Rectal smooth muscle tissue (tissue), 1 donor: ENCODE data around the gene CR1L.
"Not testable (repeated sequence)": the region's sequence is repeated elsewhere in the genome, so short reads cannot be mapped to it uniquely, and the experiment has no call there.

Experiments used
- H3K27ac ChIP-seq: one replicate; pipeline ENCODE4 v1.7.0; 2013; ENCODE audit warnings: low read depth, low read length, inconsistent platforms
- H3K27me3 ChIP-seq: one replicate; pipeline ENCODE4 v1.7.0; 2013; ENCODE audit warnings: low read length; ENCODE audit not compliant: control insufficient read depth, insufficient read depth
- H3K36me3 ChIP-seq: one replicate; pipeline ENCODE4 v1.7.0; 2013; ENCODE audit warnings: low read length; ENCODE audit not compliant: control insufficient read depth, insufficient read depth
- H3K4me1 ChIP-seq: one replicate; pipeline ENCODE4 v1.7.0; 2013; ENCODE audit warnings: low read length; ENCODE audit not compliant: control insufficient read depth, insufficient read depth
- H3K4me3 ChIP-seq: one replicate; pipeline ENCODE4 v1.7.0; 2013; ENCODE audit warnings: low read length
- H3K9ac ChIP-seq: one replicate; pipeline ENCODE4 v1.7.0; 2013; ENCODE audit warnings: low read length

Gene CR1L

GRCh38 chr1:207644852-207645634, at the start of gene CR1L:
Gene CR1L (plus strand): TSS chr1:207645133. CDS start chr1:207645234, 101 bp downstream.
- Histone ChIP-seq H3K36me3 (no peaks in the 10 kb centered on the region), H3K4me3 (peak within 1 kb of the TSS; percentile 75), H3K27me3 (no peaks in the 10 kb centered on the region), H3K27ac (no peak within 1 kb of the TSS), H3K4me1 (no peaks in the 10 kb centered on the region), H3K9ac (no peak within 1 kb of the TSS)

- H3K27ac ChIP-seq: no peak overlapping the region
- no peak overlapping the region for H3K4me3 ChIP-seq
- no peaks in the 10 kb centered on the region for H3K36me3 ChIP-seq
- no peaks in the 10 kb centered on the region for H3K4me1 ChIP-seq
- H3K27me3 ChIP-seq: no peaks in the 10 kb centered on the region
- H3K9ac ChIP-seq: no peak overlapping the region
Observed at GRCh38 chr1:207603777-207604176, 41.2 kb upstream of the CR1L start.

- Histone ChIP-seq H3K27ac (no peak overlapping the region), H3K27me3 (no peaks in the 10 kb centered on the region), H3K4me1 (no peaks in the 10 kb centered on the region), H3K36me3 (no peaks in the 10 kb centered on the region), H3K4me3 (no peak overlapping the region), H3K9ac (no peak overlapping the region)
Observed at GRCh38 chr1:207605444-207606361, 39.2 kb upstream of the CR1L start.

- no peak overlapping the region for H3K4me3 ChIP-seq
- H3K36me3 ChIP-seq: no peaks in the 10 kb centered on the region
- H3K27ac ChIP-seq: no peak overlapping the region
- no peaks in the 10 kb centered on the region for H3K27me3 ChIP-seq
- no peak overlapping the region for H3K9ac ChIP-seq
- H3K4me1 ChIP-seq: no peaks in the 10 kb centered on the region
Observed at GRCh38 chr1:207606362-207606755, 38.6 kb upstream of the CR1L start.

- Histone ChIP-seq H3K4me3 (no peak overlapping the region), H3K27me3 (no peaks in the 10 kb centered on the region), H3K36me3 (no peaks in the 10 kb centered on the region), H3K9ac (no peak overlapping the region), H3K27ac (no peak overlapping the region), H3K4me1 (no peaks in the 10 kb centered on the region)
Observed at GRCh38 chr1:207612762-207613161, 32.2 kb upstream of the CR1L start.

- no peak overlapping the region for H3K9ac ChIP-seq
- H3K36me3 ChIP-seq: no peaks in the 10 kb centered on the region
- no peaks in the 10 kb centered on the region for H3K4me1 ChIP-seq
- no peaks in the 10 kb centered on the region for H3K27me3 ChIP-seq
- no peak overlapping the region for H3K27ac ChIP-seq
- no peak overlapping the region for H3K4me3 ChIP-seq
Observed at GRCh38 chr1:207619871-207620542, 24.9 kb upstream of the CR1L start.

GRCh38 chr1:207620543-207620893, 24.4 kb upstream of the CR1L start:
- no peak overlapping the region for H3K4me3 ChIP-seq
- no peaks in the 10 kb centered on the region for H3K4me1 ChIP-seq
- H3K27me3 ChIP-seq: no peaks in the 10 kb centered on the region
- no peak overlapping the region for H3K9ac ChIP-seq
- no peaks in the 10 kb centered on the region for H3K36me3 ChIP-seq
- no peak overlapping the region for H3K27ac ChIP-seq

- not testable (repeated sequence) for H3K9ac ChIP-seq, H3K4me3 ChIP-seq, H3K27me3 ChIP-seq
Observed at GRCh38 chr1:207625504-207626071, 19.3 kb upstream of the CR1L start.

GRCh38 chr1:207626972-207627337, 18.0 kb upstream of the CR1L start:
- H3K27ac ChIP-seq: no peak overlapping the region
- no peaks in the 10 kb centered on the region for H3K27me3 ChIP-seq
- H3K9ac ChIP-seq: no peak overlapping the region
- no peaks in the 10 kb centered on the region for H3K4me1 ChIP-seq
- no peak overlapping the region for H3K4me3 ChIP-seq
- H3K36me3 ChIP-seq: no peaks in the 10 kb centered on the region

More at GRCh38 chr1:207625504-207626071, 19.3 kb upstream of the CR1L start:
- H3K36me3 ChIP-seq, H3K4me1 ChIP-seq, H3K27ac ChIP-seq: not testable (repeated sequence)

- Histone ChIP-seq H3K36me3 (no peaks in the 10 kb centered on the region), H3K4me3 (no peak overlapping the region), H3K27me3 (no peaks in the 10 kb centered on the region), H3K27ac (no peak overlapping the region), H3K9ac (no peak overlapping the region), H3K4me1 (no peaks in the 10 kb centered on the region)
Observed at GRCh38 chr1:207627496-207627895, 17.4 kb upstream of the CR1L start.

- Histone ChIP-seq H3K27ac (no peak overlapping the region), H3K9ac (no peak overlapping the region), H3K27me3 (no peaks in the 10 kb centered on the region), H3K36me3 (no peaks in the 10 kb centered on the region), H3K4me3 (no peak overlapping the region), H3K4me1 (no peaks in the 10 kb centered on the region)
Observed at GRCh38 chr1:207628776-207629175, 16.2 kb upstream of the CR1L start.

- Histone ChIP-seq H3K4me1 (no peaks in the 10 kb centered on the region), H3K27me3 (no peaks in the 10 kb centered on the region), H3K4me3 (no peak overlapping the region), H3K9ac (no peak overlapping the region), H3K27ac (no peak overlapping the region), H3K36me3 (no peaks in the 10 kb centered on the region)
Observed at GRCh38 chr1:207631137-207631536, 13.8 kb upstream of the CR1L start.
